ENCODE measurements around the gene DNMBP. TPM values are rescaled to one million over a fixed set of nuclear protein-coding genes. Genes with fewer than 3 reads are reported as not detected.

DNMBP gene
- total RNA-seq, 2 donors from 2014 or later: 15.5 to 27.9 TPM

DNA sequence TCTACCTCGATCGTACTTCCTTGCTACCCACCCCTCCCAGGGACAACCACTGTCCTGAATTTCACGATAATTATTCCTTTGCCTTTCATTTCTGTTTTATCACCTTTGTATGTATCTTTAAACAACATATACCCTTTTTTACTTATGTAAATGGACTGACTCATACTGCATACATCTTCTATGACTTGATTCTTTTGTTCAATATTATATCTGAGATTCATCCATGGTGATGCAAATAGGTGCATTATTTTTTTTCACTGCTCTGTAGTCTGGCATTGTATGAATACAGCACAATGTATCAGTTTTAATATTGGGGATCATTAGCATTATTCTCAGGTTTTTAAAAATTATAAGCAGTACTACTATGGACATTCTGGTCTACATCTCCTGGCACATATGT, 157.9 kb downstream of the DNMBP start:
- TF ChIP-seq POLR2AphosphoS5 (IDR thresholded peaks at IDR 0.05) (no peak), CTCF (IDR thresholded peaks at IDR 0.05) (no peak), POLR2A (IDR thresholded peaks at IDR 0.05) (no peak)
- no peaks in the 10 kb centered on the region for H3K27me3 ChIP-seq (replicated peaks; ENCODE audit: insufficient read depth)
- intact Hi-C loops (cut with DNase I): no loop called here
- no peaks in the 10 kb centered on the region for H3K9me3 ChIP-seq
- no peaks in the 10 kb centered on the region for H3K36me3 ChIP-seq
- H3K4me1 ChIP-seq (replicated peaks): no peaks in the 10 kb centered on the region
- no peak overlapping the region for H3K4me3 ChIP-seq
- 91% methylated on average over 3 of the region's 3 CpGs for WGBS
- H3K27ac ChIP-seq: no peak overlapping the region
- no peak for DNase-seq (ENCODE audit: low spot score)

GRCh38 chr10:99850767-99851340, 158.9 kb downstream of the DNMBP start:
- WGBS: 69% methylated on average over 5 of the region's 5 CpGs
- H3K4me1 ChIP-seq (replicated peaks): no peaks in the 10 kb centered on the region
- no peaks in the 10 kb centered on the region for H3K9me3 ChIP-seq
- TF ChIP-seq CTCF (IDR thresholded peaks at IDR 0.05) (no peak), POLR2AphosphoS5 (IDR thresholded peaks at IDR 0.05) (no peak), POLR2A (IDR thresholded peaks at IDR 0.05) (no peak)
- H3K27ac ChIP-seq: no peak overlapping the region
- H3K4me3 ChIP-seq: no peak overlapping the region
- no peaks in the 10 kb centered on the region for H3K36me3 ChIP-seq
- intact Hi-C loops (cut with DNase I): no loop called here
- H3K27me3 ChIP-seq (replicated peaks; ENCODE audit: insufficient read depth): no peaks in the 10 kb centered on the region
- DNase-seq (ENCODE audit: low spot score): no peak

- H3K36me3 ChIP-seq: no peaks in the 10 kb centered on the region
- WGBS: 72% methylated on average over 11 of the region's 11 CpGs
- intact Hi-C loops (cut with DNase I): no loop called here
- no peaks in the 10 kb centered on the region for H3K9me3 ChIP-seq
- DNase-seq (ENCODE audit: low spot score): no peak
- TF ChIP-seq CTCF (IDR thresholded peaks at IDR 0.05): no peak
- no peak for TF ChIP-seq POLR2AphosphoS5 (IDR thresholded peaks at IDR 0.05)
- no peak for TF ChIP-seq POLR2A (IDR thresholded peaks at IDR 0.05)
- no peaks in the 10 kb centered on the region for H3K4me1 ChIP-seq (replicated peaks)
- H3K27ac ChIP-seq: no peak overlapping the region
- H3K27me3 ChIP-seq (replicated peaks; ENCODE audit: insufficient read depth): no peaks in the 10 kb centered on the region
- H3K4me3 ChIP-seq: no peak overlapping the region
These were observed 159.6 kb downstream of the DNMBP start for GRCh38 chr10:99850021-99850766.

- no peak overlapping the region for H3K27ac ChIP-seq
- no peaks in the 10 kb centered on the region for H3K4me1 ChIP-seq (replicated peaks)
- H3K9me3 ChIP-seq: no peaks in the 10 kb centered on the region
- no peaks in the 10 kb centered on the region for H3K36me3 ChIP-seq
- intact Hi-C loops (cut with DNase I): loop anchor here (5.0 kb wide), 1 partner anchor 198 kb away; no protein-coding TSS in a partner anchor
- TF ChIP-seq POLR2AphosphoS5 (IDR thresholded peaks at IDR 0.05) (no peak), CTCF (IDR thresholded peaks at IDR 0.05) (no peak), POLR2A (IDR thresholded peaks at IDR 0.05) (no peak)
- DNase-seq (ENCODE audit: low spot score): no peak
- WGBS: 100% methylated on average over 2 of the region's 2 CpGs
- no peaks in the 10 kb centered on the region for H3K27me3 ChIP-seq (replicated peaks; ENCODE audit: insufficient read depth)
- no peak overlapping the region for H3K4me3 ChIP-seq
These were observed 160.2 kb downstream of the DNMBP start for GRCh38 chr10:99849536-99849935.

DNA sequence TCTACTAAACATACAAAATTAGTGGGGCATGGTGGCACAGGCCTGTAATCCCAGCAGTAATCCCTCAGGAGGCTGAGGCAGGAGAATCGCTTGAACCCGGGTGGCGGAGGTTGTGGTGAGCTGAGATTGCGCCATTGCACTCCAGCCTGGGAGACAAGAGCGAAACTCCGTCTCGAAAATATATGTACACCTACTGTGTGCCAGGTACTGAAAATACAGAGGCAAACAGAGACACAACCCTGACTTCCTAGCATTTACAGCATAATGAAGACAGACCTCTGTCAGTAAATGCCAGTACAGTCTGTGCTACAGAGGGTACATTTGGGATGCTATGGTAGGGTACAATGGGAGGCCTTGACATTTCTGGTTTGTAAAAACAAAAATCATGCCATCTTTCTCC, 160.7 kb downstream of the DNMBP start:
- H3K27me3 ChIP-seq (replicated peaks; ENCODE audit: insufficient read depth): no peaks in the 10 kb centered on the region
- TF ChIP-seq CTCF (IDR thresholded peaks at IDR 0.05) (no peak), POLR2AphosphoS5 (IDR thresholded peaks at IDR 0.05) (no peak), POLR2A (IDR thresholded peaks at IDR 0.05) (no peak)

More for the DNA sequence above, 160.7 kb downstream of the DNMBP start:
- Histone ChIP-seq H3K27ac (no peak overlapping the region), H3K4me3 (no peak overlapping the region), H3K9me3 (no peaks in the 10 kb centered on the region), H3K4me1 (replicated peaks) (no peaks in the 10 kb centered on the region), H3K36me3 (no peaks in the 10 kb centered on the region)
- DNase-seq (ENCODE audit: low spot score): no peak
- intact Hi-C loops (cut with DNase I): loop anchor here (5.0 kb wide), 1 partner anchor 198 kb away; no protein-coding TSS in a partner anchor
- 96% methylated on average over 7 of the region's 7 CpGs for WGBS
